Embryonic facial prominence (tissue), 1 donor: ENCODE data around the gene TAS2R4.
"Not testable (repeated sequence)": the region's sequence is repeated elsewhere in the genome, so short reads cannot be mapped to it uniquely, and the experiment has no call there.

Experiments
- DNase-seq: peaks from one replicate; pipeline ENCODE4 v3.0.0-alpha.2; 2016; ENCODE audit errors: extremely low spot score

TAS2R4 gene, protein sequence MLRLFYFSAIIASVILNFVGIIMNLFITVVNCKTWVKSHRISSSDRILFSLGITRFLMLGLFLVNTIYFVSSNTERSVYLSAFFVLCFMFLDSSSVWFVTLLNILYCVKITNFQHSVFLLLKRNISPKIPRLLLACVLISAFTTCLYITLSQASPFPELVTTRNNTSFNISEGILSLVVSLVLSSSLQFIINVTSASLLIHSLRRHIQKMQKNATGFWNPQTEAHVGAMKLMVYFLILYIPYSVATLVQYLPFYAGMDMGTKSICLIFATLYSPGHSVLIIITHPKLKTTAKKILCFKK

DNA sequence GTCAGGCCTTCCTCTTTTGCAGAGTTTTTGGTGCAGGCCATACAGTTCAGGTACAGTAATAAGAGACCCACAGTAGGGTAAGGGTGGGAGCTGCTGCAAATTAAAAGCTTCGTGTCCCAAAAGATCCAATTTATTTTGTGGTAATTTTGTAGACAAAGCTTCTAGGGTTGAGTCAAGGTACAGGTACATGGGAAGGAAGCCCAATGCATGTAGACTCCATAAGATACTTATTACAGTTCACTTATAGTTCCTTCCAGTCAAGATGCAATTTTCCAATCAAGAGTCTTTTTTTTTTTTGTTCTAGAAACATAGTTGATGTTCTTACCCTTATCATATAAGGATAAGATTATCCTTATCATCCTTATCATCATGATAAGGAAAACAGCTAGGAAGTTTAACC is at the start of gene TAS2R4:
TSS of gene TAS2R4 (plus strand) at position 301 of the 400 bp plus-strand sequence. CDS start 1,815 bp downstream, outside the sequence.
- DNase-seq: no peak

GRCh38 chr7:141729020-141729419 is 47.5 kb upstream of the TAS2R4 start:
- DNase-seq: no peak

- DNase-seq: no peak
These were observed 44.9 kb upstream of the TAS2R4 start for GRCh38 chr7:141731476-141732149.

DNA sequence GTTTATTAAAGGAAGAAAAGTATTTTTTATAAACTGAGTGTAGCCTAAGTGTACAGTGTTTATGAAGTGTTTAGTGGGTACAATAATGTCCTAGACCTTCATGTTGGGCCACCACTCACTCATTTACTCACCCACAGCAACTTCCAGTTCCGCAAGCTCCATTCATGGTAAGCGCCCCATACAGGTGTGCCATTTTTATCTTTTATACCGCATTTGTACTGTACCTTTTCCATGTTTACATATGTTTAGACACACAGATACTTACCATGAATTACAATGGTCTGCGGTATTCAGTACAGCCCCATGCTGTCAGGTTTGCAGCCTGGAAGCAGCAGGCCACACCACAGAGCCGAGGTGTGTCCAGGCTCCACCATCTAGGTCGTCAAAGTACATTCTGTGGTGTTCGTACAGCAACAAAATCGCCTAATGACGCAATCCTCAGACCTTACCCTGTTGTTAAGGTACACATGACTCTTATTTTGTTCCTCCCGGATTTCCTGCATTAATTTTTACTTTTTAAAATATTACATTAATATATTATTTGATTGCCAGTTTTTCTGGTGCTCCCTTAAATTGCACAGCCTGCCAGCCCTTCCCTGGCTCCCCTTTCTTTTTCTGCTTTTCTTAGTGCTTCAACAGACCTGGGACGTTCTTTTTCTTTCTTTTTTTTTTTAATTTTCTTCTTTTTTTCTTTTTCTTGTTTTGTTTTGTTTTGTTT is 39.2 kb upstream of the TAS2R4 start:
- no peak for DNase-seq

GRCh38 chr7:141737836-141738591 is 38.5 kb upstream of the TAS2R4 start, which contains the start of gene SSBP1:
Gene SSBP1 (plus strand): TSS chr7:141738358. CDS start chr7:141739167, 809 bp downstream.
- peak; percentile 93 for DNase-seq

DNA sequence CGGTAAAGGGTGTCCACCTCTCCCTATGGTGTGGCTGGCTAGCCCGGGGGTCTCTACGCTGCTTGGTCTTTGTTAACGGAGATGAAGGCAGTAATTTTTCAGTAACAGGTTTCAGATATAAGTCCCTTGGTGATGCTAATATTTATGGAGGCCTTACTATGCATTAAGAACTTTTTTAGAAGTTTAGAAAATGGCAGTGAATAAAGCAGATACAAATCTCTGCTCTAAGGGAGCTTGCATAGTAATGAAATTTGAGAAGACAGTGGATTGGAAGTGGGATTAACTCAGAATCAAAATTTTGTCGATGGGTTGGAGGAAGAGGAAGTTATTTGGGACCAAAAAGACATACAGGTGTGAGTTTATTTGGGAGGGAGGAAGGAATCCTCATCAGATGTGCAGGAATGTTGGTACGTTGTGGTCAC is 37.9 kb upstream of the TAS2R4 start:
- no peak for DNase-seq

GRCh38 chr7:141739250-141739649 is 37.2 kb upstream of the TAS2R4 start:
- DNase-seq: no peak

DNA sequence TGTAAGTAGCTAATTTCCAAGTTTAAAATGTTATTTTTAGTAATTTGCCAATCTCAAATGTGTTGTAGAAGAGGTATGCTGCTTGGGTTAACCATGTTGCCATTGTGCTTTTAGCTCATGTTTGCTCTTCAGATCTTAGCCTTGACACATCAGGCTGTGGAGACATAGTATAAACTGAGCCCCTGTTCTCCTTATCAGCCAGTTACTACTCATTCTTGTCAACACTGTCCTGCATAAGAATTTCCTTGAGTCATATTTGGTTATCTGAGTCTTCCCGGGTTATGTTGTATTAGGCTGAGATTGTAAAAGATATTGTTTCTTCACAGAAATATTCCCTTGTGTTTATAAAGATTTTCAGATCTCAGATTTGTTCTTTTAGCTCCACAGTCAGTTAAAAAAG is 34.2 kb upstream of the TAS2R4 start:
- DNase-seq: no peak

DNA sequence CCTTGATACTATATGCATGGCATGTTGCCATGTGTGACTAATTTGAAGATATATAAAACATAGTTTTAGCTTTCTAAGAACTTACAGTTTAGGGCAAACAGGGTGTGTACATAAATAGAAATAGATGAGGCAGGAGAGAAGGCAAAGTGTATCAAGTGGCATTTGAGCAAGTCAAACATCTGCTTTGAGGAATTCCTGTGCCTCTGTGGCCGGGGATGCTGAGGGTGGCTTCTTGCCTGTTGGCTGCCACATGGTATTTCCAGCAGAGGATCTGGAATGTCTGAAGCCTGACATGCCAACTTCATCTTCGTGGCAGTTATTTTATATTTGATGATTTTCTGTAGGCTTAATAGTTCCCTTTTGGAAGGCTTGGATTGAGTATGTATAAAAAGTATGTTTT is 32.3 kb upstream of the TAS2R4 start:
- no peak for DNase-seq

GRCh38 chr7:141748396-141748795 is 28.1 kb upstream of the TAS2R4 start:
- DNase-seq: no peak

GRCh38 chr7:141751904-141752303 is 24.6 kb upstream of the TAS2R4 start:
- not testable (repeated sequence) for DNase-seq

DNA sequence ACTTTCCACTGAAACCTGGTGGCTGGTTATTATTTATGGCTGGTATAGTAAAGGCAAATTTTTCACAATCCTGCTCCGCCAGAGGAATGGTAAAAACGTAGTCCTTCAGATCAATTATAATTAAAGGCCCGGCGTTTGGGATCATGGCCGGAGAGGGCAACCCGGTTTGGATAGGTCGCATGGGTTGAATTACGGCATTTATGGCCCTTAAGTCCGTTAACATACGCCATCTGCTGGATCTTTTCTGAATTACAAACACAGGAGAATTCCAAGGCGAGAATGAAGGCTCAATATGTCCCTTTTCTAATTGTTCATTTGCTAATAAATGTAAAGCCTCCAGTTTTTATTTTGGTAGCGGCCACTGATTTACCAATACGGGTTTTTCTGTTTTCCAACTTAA is 23.8 kb upstream of the TAS2R4 start:
- DNase-seq: no peak

DNA sequence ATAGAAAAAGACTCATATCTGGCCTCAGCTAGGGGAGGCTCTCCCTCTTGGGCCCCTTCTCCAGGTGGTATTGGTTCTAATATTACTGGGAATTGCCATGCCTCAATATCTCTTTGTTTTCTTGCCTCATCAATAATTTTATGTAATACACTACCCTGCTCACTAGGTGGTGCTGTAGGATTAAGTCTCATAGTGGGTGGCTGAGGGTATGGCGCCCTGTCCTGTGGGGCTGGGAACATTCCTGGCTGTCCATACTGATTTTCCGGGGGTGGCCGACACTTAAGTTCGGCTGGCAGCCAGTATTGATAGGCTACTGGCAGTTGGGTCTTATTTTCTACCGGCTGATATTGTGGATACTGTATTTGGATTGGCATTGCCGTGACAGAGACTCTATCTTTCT is 21.5 kb upstream of the TAS2R4 start:
- no peak for DNase-seq

- DNase-seq: no peak
These were observed 12.7 kb upstream of the TAS2R4 start, which contains the start of gene TAS2R3 for GRCh38 chr7:141763797-141764196. Gene TAS2R3 (plus strand): TSS chr7:141764097. CDS start chr7:141764159, 62 bp downstream.

- not testable (repeated sequence) for DNase-seq
These were observed 6.3 kb upstream of the TAS2R4 start for GRCh38 chr7:141770083-141770583.

DNA sequence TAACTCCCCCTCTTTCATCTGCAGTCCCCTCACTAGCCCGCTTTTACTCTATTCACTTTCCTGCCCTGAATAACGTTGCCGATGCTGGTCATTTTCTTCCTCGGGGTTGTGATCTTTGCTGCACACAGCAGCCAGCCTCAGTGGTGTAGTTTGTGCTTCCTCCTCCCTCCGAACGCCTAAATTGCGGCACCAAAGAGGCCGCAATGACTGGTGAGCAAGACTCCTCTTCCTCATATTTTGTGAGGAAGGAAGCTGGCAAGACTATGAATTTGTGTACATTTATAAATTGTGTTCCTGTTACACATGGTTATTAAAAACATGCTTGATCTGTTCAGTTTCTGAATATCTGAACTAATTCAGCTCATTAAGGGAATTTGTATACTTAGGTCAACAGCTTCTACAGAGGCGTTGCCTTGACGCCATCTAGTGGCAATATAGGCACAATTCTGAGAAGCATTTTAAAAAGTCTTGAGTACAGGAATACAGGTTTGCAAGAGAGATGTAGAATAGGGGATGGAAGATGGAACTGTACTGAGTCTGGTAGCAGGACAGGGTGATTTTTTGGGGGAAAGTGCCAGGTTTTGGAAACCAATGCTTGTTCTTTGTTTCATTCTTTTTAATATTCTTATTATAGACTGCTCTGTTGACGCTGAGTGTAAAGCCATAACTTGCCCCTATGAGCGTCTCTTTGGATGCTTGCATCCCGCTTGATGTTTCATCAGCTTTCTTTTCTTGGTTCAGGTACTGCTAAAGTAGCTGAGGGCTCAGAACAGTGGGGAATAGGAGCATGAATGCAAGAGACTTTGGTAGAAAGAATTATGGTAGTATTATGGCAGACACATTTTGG is 9.5 kb downstream of the TAS2R4 start:
- no peak for DNase-seq

- DNase-seq: no peak
These were observed 11.8 kb downstream of the TAS2R4 start for GRCh38 chr7:141788296-141788695.

DNA sequence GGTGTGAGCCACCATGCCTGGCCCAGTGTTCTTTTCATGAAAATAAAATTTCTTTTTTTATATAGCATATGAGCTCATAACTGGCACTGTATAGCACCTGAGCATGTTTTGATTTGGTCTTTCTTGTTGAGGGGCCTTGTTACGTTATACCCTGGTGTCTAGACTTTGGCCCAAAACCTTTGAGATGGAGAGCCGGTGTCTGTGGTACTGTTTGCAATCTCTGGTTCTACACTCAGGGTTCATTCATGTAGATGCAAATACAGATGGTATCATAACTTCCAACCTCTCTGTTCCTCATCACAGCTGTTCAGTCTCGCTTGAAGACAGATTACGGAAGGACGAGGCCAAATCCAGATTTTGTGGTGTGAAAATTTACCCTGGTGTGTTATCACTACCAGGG is 13.4 kb downstream of the TAS2R4 start, which contains the start of gene TAS2R5:
TSS of gene TAS2R5 (plus strand) at position 301 of the 400 bp plus-strand sequence. CDS start 145 bp downstream, outside the sequence.
- DNase-seq: no peak

DNA sequence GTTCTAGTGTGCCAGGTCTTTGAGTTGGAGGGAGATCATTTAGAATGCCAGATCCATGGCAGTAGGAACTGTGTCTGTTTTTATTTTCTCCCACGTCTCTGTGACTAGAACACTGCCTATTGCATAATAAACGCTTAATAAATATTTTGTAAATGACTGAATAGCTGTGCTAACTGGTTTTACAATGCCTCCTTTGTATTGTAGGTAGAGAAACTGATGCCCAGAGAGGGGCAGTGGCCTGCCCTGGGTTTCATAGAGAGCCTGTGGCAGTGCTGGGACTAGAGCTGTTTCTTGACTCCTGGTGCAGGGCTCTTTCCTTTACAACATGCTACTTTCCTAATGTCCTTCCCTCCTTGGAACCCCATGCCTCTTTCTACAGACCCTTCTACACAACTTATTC is 16.1 kb downstream of the TAS2R4 start:
- DNase-seq: no peak

DNA sequence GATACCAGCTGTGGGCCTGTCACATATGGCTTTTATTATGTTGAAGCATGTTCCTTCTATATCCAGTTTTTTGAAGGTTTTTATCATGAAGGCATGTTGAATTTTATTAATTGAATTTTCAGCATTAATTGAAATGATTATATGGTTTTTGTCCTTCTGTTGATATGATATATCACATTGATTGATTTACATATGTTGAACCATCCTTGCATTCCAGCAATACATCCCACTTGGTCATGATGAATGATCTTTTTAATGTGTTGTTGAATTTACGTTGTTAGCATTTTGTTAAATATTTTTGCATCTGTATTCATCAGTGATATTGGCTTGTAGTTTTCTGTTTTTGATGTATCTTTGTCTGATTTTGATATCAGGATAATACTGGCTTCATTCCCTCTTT is 43.6 kb downstream of the TAS2R4 start:
- DNase-seq: no peak
